ENCODE data around the gene BIVM.

The BIVM gene

DNA sequence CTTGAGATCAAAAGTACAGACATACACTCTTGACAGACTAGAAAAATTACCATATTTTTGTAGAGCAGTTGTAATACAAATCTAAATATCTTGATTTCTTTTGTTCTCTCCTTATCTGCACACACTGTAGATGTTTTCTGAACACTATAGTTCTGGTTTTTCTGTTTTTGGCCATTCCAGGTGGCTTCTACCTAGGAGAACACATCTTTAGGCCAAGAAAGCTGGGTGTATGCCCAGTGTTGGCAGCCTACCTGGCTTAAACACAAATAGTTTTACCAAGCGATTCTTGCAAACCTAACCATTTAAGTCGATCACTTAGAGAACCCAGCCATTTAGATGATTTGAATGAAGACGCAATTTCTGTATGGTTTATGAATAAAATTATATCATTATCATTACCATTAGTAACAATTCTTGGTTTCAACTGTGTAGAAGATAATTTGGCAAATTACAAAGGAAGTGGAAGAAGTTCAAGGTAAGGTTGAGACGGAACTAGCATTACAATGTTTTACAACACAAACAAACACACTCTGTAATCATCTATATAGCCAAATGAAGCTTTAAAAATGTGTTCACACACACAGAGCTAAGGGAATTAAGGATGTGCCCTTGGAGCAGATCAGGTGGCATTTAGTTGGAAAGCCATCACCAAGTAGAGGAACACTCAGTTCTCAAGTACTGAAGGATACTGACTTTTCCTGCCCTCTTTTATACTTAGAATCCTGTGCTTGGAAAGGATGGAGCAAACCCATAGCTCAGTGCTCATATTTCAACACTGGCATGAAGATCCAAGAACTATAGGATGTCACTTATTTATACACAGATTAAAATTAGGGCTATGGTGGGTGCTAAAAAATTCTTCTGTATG is 83.1 kb downstream of the BIVM start:
- DNase-seq (ENCODE audit: low read depth), result no peak

Measured in fibroblast of gingiva (primary cell).